ENCODE measurements around the gene CYB561D1. TPM values are rescaled to one million over a fixed set of nuclear protein-coding genes. Genes with fewer than 3 reads are reported as not detected.

The CYB561D1 gene
- total and polyA plus RNA-seq, 2 of the 8 experiments (the other 6 are each of a cell fraction or from before 2014, with no cell fraction given): 3.6 to 3.8 TPM

- H3K23ac ChIP-seq (ENCODE audit: insufficient read length): no peak overlapping the region
- WGBS, 2 experiments (ENCODE audit: extremely low coverage in 1 of 2, insufficient coverage in 1 of 2, insufficient read length in 1 of 2, insufficient replicate concordance in 2 of 2, low coverage in 1 of 2, low lambda C conversion rate in 2 of 2, missing lambda C conversion rate in 1 of 2): 88% methylated on average over 14 of the region's 14 CpGs; no CpG with 5 or more reads in 1 of the 2 experiments
- H2BK15ac ChIP-seq (ENCODE audit: low read length): no peak overlapping the region
- no peak overlapping the region for H3K18ac ChIP-seq (ENCODE audit: extremely low read depth, low read length)
- no peak for FAIRE-seq
- H4K8ac ChIP-seq (ENCODE audit: extremely low read depth, insufficient read depth, low read length): 0 out of 2 replicates have a peak overlapping the region, but pooled peaks have one; percentile 53
- POLR2A ChIA-PET (ENCODE audit: partially characterized antibody): interaction anchor here (1.2 kb wide), 1 partner anchor 34 kb away, joined by 3 read pairs; the partner anchor contains the start of gene CYB561D1
- H3K4me2 ChIP-seq (ENCODE audit: insufficient read depth in 1 of 2, low read depth in 2 of 2, low read length in 2 of 2): no peak overlapping the region
- no peaks in the 10 kb centered on the region for H3K36me3 ChIP-seq (ENCODE audit: control insufficient read depth in 2 of 4, insufficient read depth in 4 of 4, low read length in 3 of 4)
- no peak overlapping the region for H2BK5ac ChIP-seq (ENCODE audit: low read depth, low read length)
- peaks cover 0 to 3% (median 0%) of the 10 kb centered on the region in 4 experiments; a peak in 1 of 7 replicates for H3K4me1 ChIP-seq (replicated peaks in 1 of 4; ENCODE audit: control insufficient read depth in 3 of 4, insufficient read depth in 4 of 4, low read length in 3 of 4)
- CTCF ChIA-PET (ENCODE audit: partially characterized antibody): interaction anchor here (0.7 to 26.3 kb wide), 4 partner anchors 11 to 263 kb away, joined by 3 to 1755 read pairs (median 4); partner anchors contain the start of genes AMIGO1, ATXN7L2 and CYB561D1
- H3K9ac ChIP-seq (replicated peaks in 1 of 4; ENCODE audit: extremely low read depth in 1 of 4, low read depth in 3 of 4, low read length in 3 of 4): no peak overlapping the region
- H2BK12ac ChIP-seq (ENCODE audit: low read depth, low read length): no peak overlapping the region
- no peaks in the 10 kb centered on the region for H3K79me2 ChIP-seq (ENCODE audit: control insufficient read depth in 1 of 2, insufficient read depth in 2 of 2, low read length in 2 of 2)
- no peaks in the 10 kb centered on the region; the same call in 1 of the 2 replicates for H3K23me2 ChIP-seq (ENCODE audit: low read depth, low read length)
- no peak overlapping the region for H2AK5ac ChIP-seq (ENCODE audit: low read depth, low read length)
- H3K4me3 ChIP-seq (ENCODE audit: extremely low read depth in 1 of 4, insufficient read depth in 2 of 4, low read depth in 3 of 4, low read length in 4 of 4): no peak overlapping the region
- no peak overlapping the region for H4K91ac ChIP-seq (replicated peaks; ENCODE audit: insufficient read length, low read length)
- H3K14ac ChIP-seq (ENCODE audit: insufficient read length): no peak overlapping the region
- H4K20me1 ChIP-seq (replicated peaks in 1 of 2; ENCODE audit: control insufficient read depth in 1 of 2, insufficient read depth in 2 of 2, low read length in 2 of 2): no peaks in the 10 kb centered on the region
- no peaks in the 10 kb centered on the region for H3K79me1 ChIP-seq (ENCODE audit: low read depth, low read length)
- no peak for TF ChIP-seq POLR2AphosphoS5 (IDR thresholded peaks at IDR 0.05; ENCODE audit: low read depth, low read length)
- TF ChIP-seq SUZ12 (IDR thresholded peaks at IDR 0.05; ENCODE audit: low read length): peak; percentile 14; the same call in 1 of the 2 replicates
- TF ChIP-seq MAX (IDR thresholded peaks at IDR 0.05): no peak
- TF ChIP-seq TEAD4 (IDR thresholded peaks at IDR 0.05; ENCODE audit: low read depth, low read length): no peak
- DNase-seq (ENCODE audit: low read depth in 1 of 2, low spot score in 2 of 2): no peak
- H4K5ac ChIP-seq (ENCODE audit: insufficient read length, low read depth, low read length): no peak overlapping the region
- no peak overlapping the region for H3K56ac ChIP-seq (replicated peaks; ENCODE audit: insufficient read length, low read depth, low read length)
- no peak overlapping the region for H3K27ac ChIP-seq (ENCODE audit: low read depth, low read length)
- no peak overlapping the region for H2BK120ac ChIP-seq (replicated peaks; ENCODE audit: low read depth, low read length)
- H3K27me3 ChIP-seq (replicated peaks in 1 of 4; ENCODE audit: control insufficient read depth in 3 of 4, extremely low read depth in 1 of 4, insufficient read depth in 3 of 4, low read length in 3 of 4): no peaks in the 10 kb centered on the region
- H2AFZ ChIP-seq (ENCODE audit: low read length): no peak overlapping the region
- H3K9me3 ChIP-seq (ENCODE audit: insufficient read depth in 2 of 2, low read depth in 1 of 2, low read length in 1 of 2): no peaks in the 10 kb centered on the region
- H2BK20ac ChIP-seq (ENCODE audit: low read length): no peak overlapping the region
- H3K4ac ChIP-seq (replicated peaks; ENCODE audit: insufficient read length, low read depth, low read length): no peak overlapping the region
These were observed 33.4 kb downstream of the CYB561D1 start for GRCh38 chr1:109527098-109527811.

Data from H1 (cell line).